Measurements from ENCODE around the gene CUBN.

The CUBN gene

GRCh38 chr10:17062955-17063484 lies 66.6 kb downstream of the CUBN start (continued):
- TF ChIP-seq OVOL3 (tag by site-specific recombination; IDR thresholded peaks at IDR 0.05) (no peak), ZNF555 (tag by site-specific recombination; conservative IDR thresholded peaks at IDR 0.05) (no peak), ZSCAN30 (tag by site-specific recombination; IDR thresholded peaks at IDR 0.05) (no peak), ZNF596 (tag by site-specific recombination; IDR thresholded peaks at IDR 0.05) (no peak), HIC1 (tag by site-specific recombination; IDR thresholded peaks at IDR 0.05) (peak; percentile 89), ZNF280C (tag by site-specific recombination; IDR thresholded peaks at IDR 0.05) (no peak), ZNF140 (tag by site-specific recombination; IDR thresholded peaks at IDR 0.05) (no peak), ZBTB17 (tag by site-specific recombination; IDR thresholded peaks at IDR 0.05) (peak; percentile 82), GFI1B (tag by site-specific recombination; IDR thresholded peaks at IDR 0.05) (peak; percentile 76), ZNF792 (tag by site-specific recombination; IDR thresholded peaks at IDR 0.05) (no peak), SP3 (tag by site-specific recombination; IDR thresholded peaks at IDR 0.05) (no peak; the same call in 1 of the 2 replicates), ZNF223 (tag by site-specific recombination; IDR thresholded peaks at IDR 0.05) (no peak), ZNF473 (tag by site-specific recombination; IDR thresholded peaks at IDR 0.05) (no peak), ZNF521 (tag by site-specific recombination; IDR thresholded peaks at IDR 0.05) (no peak), YY2 (tag by site-specific recombination; IDR thresholded peaks at IDR 0.05) (no peak), ZNF843 (tag by site-specific recombination; IDR thresholded peaks at IDR 0.05) (no peak; the same call in 1 of the 2 replicates), ZNF488 (tag by site-specific recombination; IDR thresholded peaks at IDR 0.05) (no peak), ZNF302 (tag by site-specific recombination; IDR thresholded peaks at IDR 0.05; ENCODE audit: low read depth) (no peak), ZNF449 (tag by site-specific recombination; IDR thresholded peaks at IDR 0.05) (peak; percentile 27; the same call in 1 of the 2 replicates), ZNF350 (tag by site-specific recombination; IDR thresholded peaks at IDR 0.05) (no peak), SP7 (tag by site-specific recombination; IDR thresholded peaks at IDR 0.05) (peak; percentile 90), CTCF (tag by site-specific recombination; IDR thresholded peaks at IDR 0.05) (no peak; the same call in 1 of the 2 replicates), ZNF600 (tag by site-specific recombination; IDR thresholded peaks at IDR 0.05) (peak; percentile 68), ZNF785 (tag by site-specific recombination; IDR thresholded peaks at IDR 0.05) (no peak)
- TF ChIP-seq, protein P1, sequence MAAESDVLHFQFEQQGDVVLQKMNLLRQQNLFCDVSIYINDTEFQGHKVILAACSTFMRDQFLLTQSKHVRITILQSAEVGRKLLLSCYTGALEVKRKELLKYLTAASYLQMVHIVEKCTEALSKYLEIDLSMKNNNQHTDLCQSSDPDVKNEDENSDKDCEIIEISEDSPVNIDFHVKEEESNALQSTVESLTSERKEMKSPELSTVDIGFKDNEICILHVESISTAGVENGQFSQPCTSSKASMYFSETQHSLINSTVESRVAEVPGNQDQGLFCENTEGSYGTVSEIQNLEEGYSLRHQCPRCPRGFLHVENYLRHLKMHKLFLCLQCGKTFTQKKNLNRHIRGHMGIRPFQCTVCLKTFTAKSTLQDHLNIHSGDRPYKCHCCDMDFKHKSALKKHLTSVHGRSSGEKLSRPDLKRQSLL (tag by site-specific recombination; IDR thresholded peaks at IDR 0.05), result peak; percentile 48; the same call in 1 of the 2 replicates
- TF ChIP-seq, protein P2, sequence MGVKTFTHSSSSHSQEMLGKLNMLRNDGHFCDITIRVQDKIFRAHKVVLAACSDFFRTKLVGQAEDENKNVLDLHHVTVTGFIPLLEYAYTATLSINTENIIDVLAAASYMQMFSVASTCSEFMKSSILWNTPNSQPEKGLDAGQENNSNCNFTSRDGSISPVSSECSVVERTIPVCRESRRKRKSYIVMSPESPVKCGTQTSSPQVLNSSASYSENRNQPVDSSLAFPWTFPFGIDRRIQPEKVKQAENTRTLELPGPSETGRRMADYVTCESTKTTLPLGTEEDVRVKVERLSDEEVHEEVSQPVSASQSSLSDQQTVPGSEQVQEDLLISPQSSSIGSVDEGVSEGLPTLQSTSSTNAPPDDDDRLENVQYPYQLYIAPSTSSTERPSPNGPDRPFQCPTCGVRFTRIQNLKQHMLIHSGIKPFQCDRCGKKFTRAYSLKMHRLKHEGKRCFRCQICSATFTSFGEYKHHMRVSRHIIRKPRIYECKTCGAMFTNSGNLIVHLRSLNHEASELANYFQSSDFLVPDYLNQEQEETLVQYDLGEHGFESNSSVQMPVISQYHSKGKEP (tag by site-specific recombination; IDR thresholded peaks at IDR 0.05), result no peak
- TF ChIP-seq, protein P3, sequence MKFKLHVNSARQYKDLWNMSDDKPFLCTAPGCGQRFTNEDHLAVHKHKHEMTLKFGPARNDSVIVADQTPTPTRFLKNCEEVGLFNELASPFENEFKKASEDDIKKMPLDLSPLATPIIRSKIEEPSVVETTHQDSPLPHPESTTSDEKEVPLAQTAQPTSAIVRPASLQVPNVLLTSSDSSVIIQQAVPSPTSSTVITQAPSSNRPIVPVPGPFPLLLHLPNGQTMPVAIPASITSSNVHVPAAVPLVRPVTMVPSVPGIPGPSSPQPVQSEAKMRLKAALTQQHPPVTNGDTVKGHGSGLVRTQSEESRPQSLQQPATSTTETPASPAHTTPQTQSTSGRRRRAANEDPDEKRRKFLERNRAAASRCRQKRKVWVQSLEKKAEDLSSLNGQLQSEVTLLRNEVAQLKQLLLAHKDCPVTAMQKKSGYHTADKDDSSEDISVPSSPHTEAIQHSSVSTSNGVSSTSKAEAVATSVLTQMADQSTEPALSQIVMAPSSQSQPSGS (tag by site-specific recombination; IDR thresholded peaks at IDR 0.05; ENCODE audit: low read depth), result peak; percentile 62
